ENCODE data around the gene COL5A1. TPM values are rescaled to one million over a fixed set of nuclear protein-coding genes. Genes with fewer than 3 reads are reported as not detected.

Gene COL5A1
- total RNA-seq, 1 experiment from 2014 or later: 9.5 TPM

DNA sequence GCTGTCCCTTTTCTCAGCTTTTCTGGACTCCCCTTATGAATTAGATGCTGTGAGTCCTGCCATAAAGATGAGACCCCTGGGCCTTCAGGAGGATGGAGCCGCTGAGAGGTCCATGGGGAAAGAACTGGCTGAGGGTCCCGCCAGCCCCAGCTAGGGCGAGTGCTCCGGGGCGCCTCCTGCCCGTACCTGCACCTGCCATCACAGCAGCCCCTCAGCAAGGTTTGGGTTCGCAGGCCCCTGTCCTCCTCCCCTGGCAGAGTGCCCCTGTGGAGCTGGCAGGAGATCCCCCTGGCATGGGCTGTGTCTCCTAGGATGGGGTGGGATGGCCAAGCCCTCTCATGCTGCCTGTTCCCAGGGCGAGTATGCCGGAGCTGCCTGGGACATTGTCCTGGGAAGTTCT lies 64.2 kb downstream of the COL5A1 start:
- Histone ChIP-seq H4K5ac (ENCODE audit: insufficient read length, low read depth, low read length) (no peak overlapping the region), H3K4me1 (ENCODE audit: insufficient read depth, low read length) (no peaks in the 10 kb centered on the region), H4K8ac (replicated peaks; ENCODE audit: insufficient read length, low read depth, low read length) (no peak overlapping the region), H3K4me2 (ENCODE audit: insufficient read depth, insufficient read length, low read length) (no peak overlapping the region), H2BK12ac (ENCODE audit: insufficient read length, low read depth, low read length) (no peak overlapping the region), H3K27ac (ENCODE audit: insufficient read length, low read depth, low read length) (no peak overlapping the region), H2BK5ac (ENCODE audit: insufficient read length, low read length) (no peak overlapping the region), H4K20me1 (ENCODE audit: control insufficient read depth, insufficient read depth, insufficient read length) (no peaks in the 10 kb centered on the region), H3K9me3 (ENCODE audit: control insufficient read depth, low read depth, low read length) (no peaks in the 10 kb centered on the region), H2BK120ac (ENCODE audit: low read depth, low read length, poor library complexity, severe bottlenecking) (no peak overlapping the region), H3K23ac (ENCODE audit: insufficient read length, low read depth, low read length) (no peak overlapping the region), H2BK15ac (ENCODE audit: low read depth, low read length) (no peak overlapping the region), H3T11ph (ENCODE audit: low read length) (no peak overlapping the region), H3K18ac (ENCODE audit: insufficient read length, low read depth, low read length) (no peak overlapping the region), H3K23me2 (ENCODE audit: insufficient read length, low read depth, low read length, poor library complexity, severe bottlenecking) (no peaks in the 10 kb centered on the region), H3K9ac (ENCODE audit: extremely low read depth, insufficient read length, low read length) (no peak overlapping the region), H2AFZ (ENCODE audit: low read length) (no peak overlapping the region), H3K4ac (ENCODE audit: low read depth, low read length) (no peak overlapping the region), H3K56ac (ENCODE audit: insufficient read length, low read depth, low read length) (no peak overlapping the region), H2AK5ac (ENCODE audit: insufficient read length, low read length) (no peak overlapping the region), H4K91ac (ENCODE audit: insufficient read length, low read depth, low read length) (no peak overlapping the region), H2BK20ac (ENCODE audit: low read depth, low read length, poor library complexity, severe bottlenecking) (no peak overlapping the region), H3K14ac (ENCODE audit: insufficient read depth, low read length) (0 out of 2 replicates have a peak overlapping the region, but pooled peaks have one; percentile 10), H3K79me2 (ENCODE audit: insufficient read depth, low read length) (no peaks in the 10 kb centered on the region), H3K79me1 (ENCODE audit: insufficient read depth, low read depth, low read length, poor library complexity, severe bottlenecking) (no peaks in the 10 kb centered on the region), H3K27me3 (ENCODE audit: insufficient read depth, low read length) (no peaks in the 10 kb centered on the region)
- TF ChIP-seq, protein P1, sequence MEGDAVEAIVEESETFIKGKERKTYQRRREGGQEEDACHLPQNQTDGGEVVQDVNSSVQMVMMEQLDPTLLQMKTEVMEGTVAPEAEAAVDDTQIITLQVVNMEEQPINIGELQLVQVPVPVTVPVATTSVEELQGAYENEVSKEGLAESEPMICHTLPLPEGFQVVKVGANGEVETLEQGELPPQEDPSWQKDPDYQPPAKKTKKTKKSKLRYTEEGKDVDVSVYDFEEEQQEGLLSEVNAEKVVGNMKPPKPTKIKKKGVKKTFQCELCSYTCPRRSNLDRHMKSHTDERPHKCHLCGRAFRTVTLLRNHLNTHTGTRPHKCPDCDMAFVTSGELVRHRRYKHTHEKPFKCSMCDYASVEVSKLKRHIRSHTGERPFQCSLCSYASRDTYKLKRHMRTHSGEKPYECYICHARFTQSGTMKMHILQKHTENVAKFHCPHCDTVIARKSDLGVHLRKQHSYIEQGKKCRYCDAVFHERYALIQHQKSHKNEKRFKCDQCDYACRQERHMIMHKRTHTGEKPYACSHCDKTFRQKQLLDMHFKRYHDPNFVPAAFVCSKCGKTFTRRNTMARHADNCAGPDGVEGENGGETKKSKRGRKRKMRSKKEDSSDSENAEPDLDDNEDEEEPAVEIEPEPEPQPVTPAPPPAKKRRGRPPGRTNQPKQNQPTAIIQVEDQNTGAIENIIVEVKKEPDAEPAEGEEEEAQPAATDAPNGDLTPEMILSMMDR (conservative IDR thresholded peaks at IDR 0.05): no peak
- Mint-ChIP-seq H3K36me3 (ENCODE audit: insufficient read depth in 1 of 3, low read depth in 3 of 3) (peaks cover 0 to 8% (median 1%) of the 10 kb centered on the region in 3 experiments; a peak in 4 of 7 replicates), H3K4me1 (peaks cover 0 to 5% of the 10 kb centered on the region in 2 experiments; a peak in 1 of 4 replicates), H3K27me3 (ENCODE audit: low read depth) (no peaks in the 10 kb centered on the region), H3K4me3 (no peak overlapping the region), H3K27ac (no peak overlapping the region), H3K9me3 (peaks cover 3 to 6% of the 10 kb centered on the region in 2 experiments; a peak in 3 of 5 replicates)
- WGBS (ENCODE audit: extremely low coverage, insufficient read length, low lambda C conversion rate): no CpG with 5 or more reads among the region's 9 CpGs
- no peak for DNase-seq
